Neural progenitor cell (in vitro differentiated cells): ENCODE data around the gene MRC2. TPM values are rescaled to one million over a fixed set of nuclear protein-coding genes. Genes with fewer than 3 reads are reported as not detected.
A peak's percentile ranks its signal among the peaks of the same experiment; 100 is the strongest.

ENCODE experiments used
- DNase-seq: peaks from one replicate; pipeline ENCODE4 v3.0.0-alpha.2; 2016; ENCODE audit warnings: low spot score
- H2AFZ ChIP-seq: fragments of 200-600 bp; sonication (generic); replicated peaks from 2 replicates; pipeline ENCODE4 v1.6.1; 2016; ENCODE audit warnings: antibody characterized with exemption
- H3F3A ChIP-seq: fragments of 200-600 bp; sonication (generic); 2 replicates; pipeline ENCODE4 v1.6.1; 2016; ENCODE audit warnings: antibody characterized with exemption, low read depth
- H3K27ac ChIP-seq: fragments of 200-600 bp; sonication (generic); 2 replicates; pipeline ENCODE4 v1.5.1; 2016; ENCODE audit warnings: mild to moderate bottlenecking
- H3K27me3 ChIP-seq: fragments of 200-600 bp; sonication (generic); 2 replicates; pipeline ENCODE4 v1.6.1; 2016; ENCODE audit warnings: mild to moderate bottlenecking, moderate library complexity
- H3K36me3 ChIP-seq: fragments of 200-600 bp; sonication (generic); 2 replicates; pipeline ENCODE4 v1.5.1; 2016
- H3K4me1 ChIP-seq: fragments of 200-600 bp; sonication (generic); 2 replicates; pipeline ENCODE4 v1.6.1; 2016; ENCODE audit warnings: mixed run types
- H3K4me2 ChIP-seq: fragments of 200-600 bp; sonication (generic); 2 replicates; pipeline ENCODE4 v1.6.1; 2016
- H3K4me3 ChIP-seq: fragments of 200-600 bp; sonication (generic); 2 replicates; pipeline ENCODE4 v1.5.1; 2016
- H3K79me2 ChIP-seq: fragments of 200-600 bp; sonication (generic); 2 replicates; pipeline ENCODE4 v1.6.1; 2016; ENCODE audit warnings: low read depth
- H3K9ac ChIP-seq: fragments of 200-600 bp; sonication (generic); 2 replicates; pipeline ENCODE4 v1.6.1; 2016
- H3K9me3 ChIP-seq: fragments of 200-600 bp; sonication (generic); 2 replicates; pipeline ENCODE4 v1.5.1; 2016; ENCODE audit warnings: low read depth
- H4K20me1 ChIP-seq: fragments of 200-600 bp; sonication (generic); 2 replicates; pipeline ENCODE4 v1.6.1; 2016; ENCODE audit warnings: low read depth
- H3K27ac Mint-ChIP-seq: 3 replicates; pipeline ENCODE4 v1.8.0; 2021; ENCODE audit warnings: mixed read lengths
- H3K27me3 Mint-ChIP-seq: 2 replicates; pipeline ENCODE4 v1.8.0; 2022; ENCODE audit warnings: low read depth, mild to moderate bottlenecking, inconsistent platforms, moderate library complexity, mixed read lengths; ENCODE audit not compliant: insufficient read depth
- H3K36me3 Mint-ChIP-seq: 3 replicates; pipeline ENCODE4 v1.8.0; 2021; ENCODE audit warnings: mixed read lengths
- H3K4me1 Mint-ChIP-seq: 3 replicates; pipeline ENCODE4 v1.8.0; 2021; ENCODE audit warnings: mixed read lengths
- H3K4me3 Mint-ChIP-seq: 3 replicates; pipeline ENCODE4 v1.8.0; 2021; ENCODE audit warnings: mild to moderate bottlenecking, moderate library complexity, mixed read lengths
- H3K9me3 Mint-ChIP-seq: 3 replicates; pipeline ENCODE4 v1.8.0; 2020; ENCODE audit warnings: mixed read lengths
- CTCF ChIP-seq: fragments of 200-600 bp; sonication (generic); IDR thresholded peaks from 2 replicates; pipeline ENCODE4 v1.5.1; 2017; ENCODE audit warnings: antibody characterized with exemption, mild to moderate bottlenecking
- EZH2 ChIP-seq: fragments of 200-600 bp; sonication (generic); IDR thresholded peaks from 2 replicates; pipeline ENCODE4 v1.6.1; 2017; ENCODE audit warnings: antibody characterized with exemption, mild to moderate bottlenecking, moderate library complexity
- EZH2phosphoT487 ChIP-seq: fragments of 200-600 bp; sonication (generic); IDR thresholded peaks from 2 replicates; pipeline ENCODE4 v1.6.1; 2017; ENCODE audit warnings: antibody characterized with exemption
- total RNA-seq: library from RNA; depleted of rRNA; stranded (reverse); fragments of >200 nt; gene quantifications from 2 replicates; pipeline ENCODE4 v1.2.3, GENCODE V29; 2015; ENCODE audit warnings: low replicate concordance

Gene MRC2
- total RNA-seq, 1 donor from 2014 or later, result 24.6 TPM

DNA sequence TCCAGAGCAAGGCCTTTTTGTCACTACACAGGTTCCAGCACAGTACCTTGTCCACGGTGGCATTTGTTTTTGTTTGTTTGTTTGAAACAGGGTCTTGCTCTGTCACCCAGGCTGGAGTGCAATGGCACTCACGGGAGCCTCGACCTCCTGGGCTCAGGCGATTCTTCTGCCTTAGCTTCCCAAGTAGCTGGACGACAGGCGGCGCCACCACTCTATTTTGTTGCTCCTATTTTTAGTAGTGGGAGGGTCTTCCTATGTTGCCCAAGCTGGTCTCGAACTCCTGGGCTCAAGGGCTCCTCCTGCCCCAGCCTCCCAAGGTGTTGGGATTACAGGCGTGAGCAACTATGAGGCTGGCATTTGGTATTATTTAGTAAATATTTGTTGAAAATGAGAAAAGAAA is 10.3 kb downstream of the MRC2 start:
- Histone ChIP-seq H3K79me2 (peaks cover 11% of the 10 kb centered on the region), H4K20me1 (peaks cover 2% of the 10 kb centered on the region), H3K4me1 (no peaks in the 10 kb centered on the region), H3K9me3 (no peaks in the 10 kb centered on the region), H3K4me3 (no peak overlapping the region), H2AFZ (no peak overlapping the region), H3K4me2 (no peak overlapping the region), H3K27ac (no peak overlapping the region), H3K9ac (no peak overlapping the region), H3F3A (no peaks in the 10 kb centered on the region), H3K27me3 (no peaks in the 10 kb centered on the region), H3K36me3 (no peaks in the 10 kb centered on the region)
- no peak for TF ChIP-seq EZH2phosphoT487
- TF ChIP-seq CTCF, result peak; percentile 34
- Mint-ChIP-seq H3K9me3 (no peaks in the 10 kb centered on the region), H3K36me3 (no peaks in the 10 kb centered on the region), H3K4me1 (peaks cover 14% of the 10 kb centered on the region), H3K4me3 (no peak overlapping the region), H3K27me3 (peaks cover 6% of the 10 kb centered on the region), H3K27ac (no peak overlapping the region)
- DNase-seq, result peak; percentile 35

- Mint-ChIP-seq H3K27me3 (peaks cover 10% of the 10 kb centered on the region), H3K9me3 (no peaks in the 10 kb centered on the region), H3K27ac (no peak overlapping the region), H3K4me1 (peaks cover 15% of the 10 kb centered on the region), H3K4me3 (no peak overlapping the region), H3K36me3 (peaks cover 2% of the 10 kb centered on the region)
- H3K27ac ChIP-seq, result no peak overlapping the region
- DNase-seq, result no peak
- H4K20me1 ChIP-seq, result no peaks in the 10 kb centered on the region
- H3K36me3 ChIP-seq, result no peaks in the 10 kb centered on the region
- H3K4me2 ChIP-seq, result no peak overlapping the region
- H2AFZ ChIP-seq, result no peak overlapping the region
- H3K79me2 ChIP-seq, result no peaks in the 10 kb centered on the region
- peaks cover 8% of the 10 kb centered on the region for H3K4me1 ChIP-seq
- peaks cover 18% of the 10 kb centered on the region for H3F3A ChIP-seq
- no peak overlapping the region for H3K4me3 ChIP-seq
- H3K9me3 ChIP-seq, result no peaks in the 10 kb centered on the region
- TF ChIP-seq CTCF (no peak), EZH2phosphoT487 (no peak), EZH2 (no peak)
- H3K9ac ChIP-seq, result no peak overlapping the region
- H3K27me3 ChIP-seq, result no peaks in the 10 kb centered on the region
Measured at GRCh38 chr17:62641153-62641552, 13.7 kb downstream of the MRC2 start.

DNA sequence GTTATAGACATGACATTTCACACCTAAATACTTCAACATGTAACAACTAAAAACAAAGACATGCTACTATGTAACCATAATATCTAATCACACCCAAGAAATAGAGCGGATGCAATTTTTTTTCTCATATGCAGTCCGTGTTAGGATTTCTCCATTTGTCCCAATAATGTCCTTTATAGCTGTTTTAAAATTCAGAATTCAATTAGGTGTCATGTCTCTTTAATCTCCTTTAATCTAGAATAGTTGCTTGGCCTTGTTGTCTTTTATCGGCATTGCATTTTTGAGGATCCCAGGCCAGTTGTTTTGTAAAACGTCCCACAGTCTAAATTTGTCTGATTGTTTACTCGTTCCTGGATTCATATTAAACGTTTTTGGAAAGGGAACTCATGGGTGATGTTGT is 14.5 kb downstream of the MRC2 start:
- Histone ChIP-seq H3K9ac (no peak overlapping the region), H3F3A (peaks cover 18% of the 10 kb centered on the region), H3K9me3 (no peaks in the 10 kb centered on the region), H3K27ac (no peak overlapping the region), H3K27me3 (no peaks in the 10 kb centered on the region), H4K20me1 (no peaks in the 10 kb centered on the region), H3K79me2 (no peaks in the 10 kb centered on the region), H3K36me3 (no peaks in the 10 kb centered on the region), H3K4me1 (peaks cover 8% of the 10 kb centered on the region), H3K4me2 (no peak overlapping the region), H3K4me3 (no peak overlapping the region), H2AFZ (no peak overlapping the region)
- no peak for DNase-seq
- Mint-ChIP-seq H3K4me1 (peaks cover 15% of the 10 kb centered on the region), H3K27me3 (peaks cover 12% of the 10 kb centered on the region), H3K27ac (no peak overlapping the region), H3K36me3 (peaks cover 2% of the 10 kb centered on the region), H3K9me3 (no peaks in the 10 kb centered on the region), H3K4me3 (no peak overlapping the region)
- no peak for TF ChIP-seq CTCF

GRCh38 chr17:62643496-62643895 is 16.0 kb downstream of the MRC2 start:
- DNase-seq, result no peak
- Mint-ChIP-seq H3K9me3 (no peaks in the 10 kb centered on the region), H3K4me1 (peaks cover 17% of the 10 kb centered on the region), H3K4me3 (no peak overlapping the region), H3K27ac (no peak overlapping the region), H3K27me3 (peaks cover 8% of the 10 kb centered on the region), H3K36me3 (peaks cover 2% of the 10 kb centered on the region)
- no peaks in the 10 kb centered on the region for H3K27me3 ChIP-seq
- no peak overlapping the region for H3K9ac ChIP-seq
- no peak overlapping the region for H3K4me2 ChIP-seq
- H3K27ac ChIP-seq, result no peak overlapping the region
- H3F3A ChIP-seq, result peaks cover 18% of the 10 kb centered on the region
- TF ChIP-seq CTCF (no peak), EZH2 (no peak), EZH2phosphoT487 (no peak)
- peaks cover 8% of the 10 kb centered on the region for H3K4me1 ChIP-seq
- H3K4me3 ChIP-seq, result no peak overlapping the region
- H2AFZ ChIP-seq, result no peak overlapping the region
- no peaks in the 10 kb centered on the region for H4K20me1 ChIP-seq
- no peaks in the 10 kb centered on the region for H3K36me3 ChIP-seq
- H3K9me3 ChIP-seq, result no peaks in the 10 kb centered on the region
- H3K79me2 ChIP-seq, result no peaks in the 10 kb centered on the region
